ENCODE results near the gene UFD1.
"Not testable (repeated sequence)": the region's sequence is repeated elsewhere in the genome, so short reads cannot be mapped to it uniquely, and the experiment has no call there.

UFD1 gene

DNA sequence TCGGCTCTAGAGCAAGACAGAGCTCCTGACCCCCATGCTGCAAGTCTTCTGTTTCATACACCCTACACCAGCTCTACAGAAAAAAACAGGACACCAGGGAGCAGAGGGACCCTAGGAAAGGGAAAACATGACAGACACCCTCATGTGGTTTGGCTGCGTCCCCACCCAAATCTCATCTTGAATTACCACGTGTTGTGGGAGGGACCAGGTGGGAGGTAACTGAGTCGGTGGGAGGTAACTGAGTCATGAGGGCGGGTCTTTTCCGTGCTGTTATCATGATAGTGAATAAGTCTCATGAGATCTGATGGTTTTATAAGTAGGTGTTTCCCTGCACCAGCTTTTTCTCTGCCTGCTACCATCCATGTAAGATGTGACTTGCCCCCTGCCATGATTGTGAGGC is 24.8 kb downstream of the UFD1 start:
- H3K4me3 ChIP-seq (ENCODE audit: low read depth in 1 of 2, low read length in 2 of 2): no peak overlapping the region
- H3K27me3 ChIP-seq (ENCODE audit: low read depth, low read length): no peaks in the 10 kb centered on the region
- peaks cover 60 to 70% of the 10 kb centered on the region in 2 donors for H3K36me3 ChIP-seq (ENCODE audit: control insufficient read depth in 1 of 2, insufficient read depth in 2 of 2, low read length in 2 of 2)
- no peaks in the 10 kb centered on the region for H3K9me3 ChIP-seq (ENCODE audit: control insufficient read depth in 1 of 2, low read length in 2 of 2)
- no peaks in the 10 kb centered on the region for H3K4me1 ChIP-seq (ENCODE audit: control insufficient read depth in 1 of 2, insufficient read depth in 2 of 2, low read length in 2 of 2)
- no peak overlapping the region for H3K27ac ChIP-seq (ENCODE audit: low read length)

DNA sequence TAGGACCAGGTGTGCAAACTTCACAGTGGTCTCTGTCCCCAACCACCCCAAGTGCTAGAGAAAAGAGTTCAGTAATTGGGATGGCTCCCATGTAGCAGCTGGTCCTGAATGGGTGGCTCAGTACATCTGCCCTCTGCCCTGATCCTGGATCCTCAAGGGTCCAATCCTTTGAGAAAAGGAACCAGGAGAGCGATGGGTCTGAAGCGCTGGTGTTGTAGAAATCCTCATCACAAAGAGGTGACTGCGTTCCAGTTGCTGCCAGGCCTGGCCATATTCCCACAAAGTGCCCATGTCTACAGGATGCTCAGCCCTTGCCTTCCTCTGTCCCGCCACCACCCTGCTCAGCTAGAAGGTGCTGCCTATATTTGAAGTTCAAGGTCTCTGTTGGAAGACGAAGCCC is 25.3 kb downstream of the UFD1 start:
- no peaks in the 10 kb centered on the region for H3K4me1 ChIP-seq (ENCODE audit: control insufficient read depth in 1 of 2, insufficient read depth in 2 of 2, low read length in 2 of 2)
- H3K27ac ChIP-seq (ENCODE audit: low read length): no peak overlapping the region
- H3K9me3 ChIP-seq (ENCODE audit: control insufficient read depth in 1 of 2, low read length in 2 of 2): no peaks in the 10 kb centered on the region
- H3K27me3 ChIP-seq (ENCODE audit: low read depth, low read length): no peaks in the 10 kb centered on the region
- H3K4me3 ChIP-seq (ENCODE audit: low read depth in 1 of 2, low read length in 2 of 2): no peak overlapping the region
- H3K36me3 ChIP-seq (ENCODE audit: control insufficient read depth in 1 of 2, insufficient read depth in 2 of 2, low read length in 2 of 2): peaks cover 60 to 70% of the 10 kb centered on the region in 2 donors

DNA sequence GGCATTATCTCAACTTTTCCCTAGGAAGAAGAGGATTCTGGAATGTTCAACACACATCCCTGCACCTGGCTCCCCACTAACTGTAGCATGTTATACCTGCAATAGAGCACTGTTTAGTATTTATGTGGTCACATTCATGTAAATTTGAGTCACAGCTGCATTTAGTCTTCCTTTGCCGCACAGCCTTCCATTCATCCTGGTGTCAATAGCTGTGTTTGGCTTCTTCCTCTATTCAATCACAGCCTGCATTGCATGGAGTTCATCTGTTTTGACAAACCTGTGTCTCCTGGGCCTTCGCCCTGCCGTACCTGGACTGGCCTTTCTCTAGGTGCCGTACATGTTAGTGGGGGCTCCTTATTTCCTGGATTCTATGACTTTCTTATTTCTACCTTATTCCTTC is 27.4 kb downstream of the UFD1 start:
- Histone ChIP-seq H3K27ac (ENCODE audit: low read length) (no peak overlapping the region), H3K36me3 (ENCODE audit: control insufficient read depth in 1 of 2, insufficient read depth in 2 of 2, low read length in 2 of 2) (peaks cover 48 to 54% of the 10 kb centered on the region in 2 donors), H3K4me1 (ENCODE audit: control insufficient read depth in 1 of 2, insufficient read depth in 2 of 2, low read length in 2 of 2) (peaks cover 5 to 11% of the 10 kb centered on the region in 2 donors), H3K4me3 (ENCODE audit: low read depth in 1 of 2, low read length in 2 of 2) (no peak overlapping the region), H3K9me3 (ENCODE audit: control insufficient read depth in 1 of 2, low read length in 2 of 2) (no peaks in the 10 kb centered on the region), H3K27me3 (ENCODE audit: low read depth, low read length) (no peaks in the 10 kb centered on the region)

DNA sequence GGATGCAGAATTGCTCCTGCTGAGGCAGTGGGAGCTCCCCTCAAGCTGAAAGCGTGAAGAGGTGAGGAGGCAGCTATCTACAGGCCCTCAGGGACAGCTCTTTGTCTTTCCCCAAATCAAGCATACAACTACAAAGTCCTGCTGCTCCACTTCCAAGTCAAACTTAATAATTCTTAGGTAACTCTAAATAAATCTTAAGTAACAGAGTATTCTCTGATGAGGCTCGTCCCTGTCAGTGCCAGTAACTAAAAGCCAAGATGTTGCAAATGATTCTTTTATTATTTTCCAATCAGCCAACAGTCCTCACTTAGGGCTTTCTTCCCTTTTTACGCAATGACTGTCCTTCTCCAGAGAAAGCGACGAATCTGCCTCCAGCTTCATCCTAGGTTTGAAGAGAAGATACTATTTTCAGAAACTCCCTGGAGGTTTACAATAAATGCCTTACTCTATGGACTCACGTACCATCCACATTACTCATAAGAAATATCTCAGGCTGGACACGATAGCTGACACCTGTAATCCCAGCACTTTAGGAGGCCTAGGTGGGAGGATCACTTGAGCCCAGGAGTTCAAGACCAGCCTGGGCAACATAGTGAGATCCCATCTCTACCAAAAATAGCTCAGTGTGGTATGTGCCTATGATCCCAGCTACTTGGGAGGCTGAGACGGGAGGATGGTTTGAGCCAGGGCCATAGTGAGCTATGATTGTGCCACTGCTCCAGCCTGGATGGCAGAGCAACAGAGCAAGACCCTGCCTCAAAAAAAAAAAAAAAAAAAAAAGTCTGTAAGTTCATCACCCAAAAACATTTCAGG is 28.4 kb downstream of the UFD1 start:
- Histone ChIP-seq H3K27me3 (ENCODE audit: low read depth, low read length) (no peaks in the 10 kb centered on the region), H3K4me3 (ENCODE audit: low read depth in 1 of 2, low read length in 2 of 2) (no peak overlapping the region), H3K4me1 (ENCODE audit: control insufficient read depth in 1 of 2, insufficient read depth in 2 of 2, low read length in 2 of 2) (peaks cover 10 to 21% of the 10 kb centered on the region in 2 donors), H3K36me3 (ENCODE audit: control insufficient read depth in 1 of 2, insufficient read depth in 2 of 2, low read length in 2 of 2) (peaks cover 38 to 44% of the 10 kb centered on the region in 2 donors), H3K9me3 (ENCODE audit: control insufficient read depth in 1 of 2, low read length in 2 of 2) (no peaks in the 10 kb centered on the region), H3K27ac (ENCODE audit: low read length) (no peak overlapping the region)

DNA sequence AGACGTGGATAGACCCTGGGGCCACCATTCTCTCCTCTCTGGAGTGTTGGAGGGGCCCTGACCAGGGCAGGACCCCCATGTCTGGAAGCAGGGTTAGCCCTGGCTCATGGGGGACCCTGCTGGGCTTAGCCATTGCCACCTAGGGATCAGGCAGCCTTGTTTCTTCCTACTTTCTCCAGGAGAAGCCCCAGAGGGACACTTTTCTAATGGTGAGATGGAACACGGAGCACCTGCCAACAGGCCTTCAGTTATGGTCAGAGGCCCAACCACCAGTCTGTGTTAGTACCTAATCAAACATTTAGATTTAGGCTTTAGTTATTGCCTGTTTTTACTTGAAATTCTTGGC is 29.6 kb downstream of the UFD1 start:
- H3K4me3 ChIP-seq (ENCODE audit: low read depth in 1 of 2, low read length in 2 of 2): no peak overlapping the region
- peaks cover 10 to 22% of the 10 kb centered on the region in 2 donors for H3K4me1 ChIP-seq (ENCODE audit: control insufficient read depth in 1 of 2, insufficient read depth in 2 of 2, low read length in 2 of 2)
- H3K36me3 ChIP-seq (ENCODE audit: control insufficient read depth in 1 of 2, insufficient read depth in 2 of 2, low read length in 2 of 2): peaks cover 31 to 33% of the 10 kb centered on the region in 2 donors
- H3K27me3 ChIP-seq (ENCODE audit: low read depth, low read length): no peaks in the 10 kb centered on the region
- H3K27ac ChIP-seq (ENCODE audit: low read length): no peak overlapping the region
- H3K9me3 ChIP-seq (ENCODE audit: control insufficient read depth in 1 of 2, low read length in 2 of 2): no peaks in the 10 kb centered on the region

DNA sequence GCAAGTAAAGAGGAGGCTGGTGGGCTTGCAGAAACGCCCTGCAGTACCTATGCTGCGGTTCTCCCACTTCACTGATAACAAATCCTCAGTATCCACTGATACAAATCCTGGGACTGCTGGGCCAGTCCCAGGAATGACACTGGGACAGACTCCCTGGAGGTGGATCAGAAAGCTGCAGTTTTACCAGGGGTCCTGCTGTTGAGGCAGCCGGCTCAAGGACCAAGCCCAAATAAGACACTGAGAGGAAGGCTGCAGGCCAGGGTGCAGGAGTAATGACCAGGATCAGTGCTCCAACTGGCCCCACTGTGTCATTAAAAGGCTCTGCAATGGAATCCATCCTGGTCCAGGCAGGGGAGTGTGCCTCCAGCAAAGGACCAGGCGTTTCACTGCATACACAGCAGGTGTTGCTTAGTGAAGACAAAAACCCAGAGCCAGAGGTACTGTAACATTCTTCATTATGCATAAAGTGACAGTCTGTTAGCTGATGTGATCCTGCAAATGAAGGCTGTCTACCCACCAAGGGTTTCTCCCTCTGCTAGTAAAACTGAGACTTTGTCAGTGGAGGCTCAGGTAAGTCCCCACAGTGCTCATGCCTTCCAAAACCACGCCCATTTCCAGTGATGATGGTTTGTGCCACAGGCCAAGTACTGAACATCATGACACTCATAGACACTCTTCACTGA is 30.1 kb downstream of the UFD1 start:
- no peak overlapping the region for H3K4me3 ChIP-seq (ENCODE audit: low read depth in 1 of 2, low read length in 2 of 2)
- H3K36me3 ChIP-seq (ENCODE audit: control insufficient read depth in 1 of 2, insufficient read depth in 2 of 2, low read length in 2 of 2): peaks cover 29 to 31% of the 10 kb centered on the region in 2 donors
- no peaks in the 10 kb centered on the region for H3K9me3 ChIP-seq (ENCODE audit: control insufficient read depth in 1 of 2, low read length in 2 of 2)
- no peak overlapping the region for H3K27ac ChIP-seq (ENCODE audit: low read length)
- H3K4me1 ChIP-seq (ENCODE audit: control insufficient read depth in 1 of 2, insufficient read depth in 2 of 2, low read length in 2 of 2): peaks cover 10 to 22% of the 10 kb centered on the region in 2 donors
- H3K27me3 ChIP-seq (ENCODE audit: low read depth, low read length): no peaks in the 10 kb centered on the region

DNA sequence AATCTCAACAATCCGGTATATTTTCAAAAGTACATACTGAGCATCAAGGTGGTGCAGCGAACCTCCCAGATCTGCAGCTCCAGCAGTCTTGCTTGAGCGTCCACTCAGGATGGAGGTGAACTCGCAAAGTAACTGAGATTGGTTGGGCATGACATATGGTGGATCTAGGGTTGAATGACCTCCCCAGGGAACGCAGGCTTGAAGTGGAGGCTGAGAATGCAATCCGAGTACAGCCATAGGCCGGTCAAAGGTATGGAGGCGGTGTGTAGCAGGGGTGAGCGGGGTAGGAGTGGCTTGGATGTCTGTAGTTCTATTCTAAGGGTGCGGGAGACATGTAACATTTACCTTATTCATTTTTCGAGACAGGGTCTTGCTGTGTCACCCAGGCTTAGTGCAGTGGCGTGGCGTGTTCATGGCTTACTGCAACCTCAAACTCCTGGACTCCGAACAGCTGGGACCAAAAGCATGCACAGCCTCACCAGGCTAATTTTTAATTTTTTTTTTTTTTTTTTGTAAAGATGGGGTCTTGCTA is 30.9 kb downstream of the UFD1 start:
- Histone ChIP-seq H3K4me3 (ENCODE audit: low read depth in 1 of 2, low read length in 2 of 2) (peak overlapping the region; percentile 71 to 86), H3K27ac (ENCODE audit: low read length) (peak overlapping the region; percentile 47), H3K27me3 (ENCODE audit: low read depth, low read length) (no peaks in the 10 kb centered on the region), H3K36me3 (ENCODE audit: control insufficient read depth in 1 of 2, insufficient read depth in 2 of 2, low read length in 2 of 2) (peaks cover 28 to 31% of the 10 kb centered on the region in 2 donors), H3K4me1 (ENCODE audit: control insufficient read depth in 1 of 2, insufficient read depth in 2 of 2, low read length in 2 of 2) (peaks cover 10 to 22% of the 10 kb centered on the region in 2 donors), H3K9me3 (ENCODE audit: control insufficient read depth in 1 of 2, low read length in 2 of 2) (no peaks in the 10 kb centered on the region)

DNA sequence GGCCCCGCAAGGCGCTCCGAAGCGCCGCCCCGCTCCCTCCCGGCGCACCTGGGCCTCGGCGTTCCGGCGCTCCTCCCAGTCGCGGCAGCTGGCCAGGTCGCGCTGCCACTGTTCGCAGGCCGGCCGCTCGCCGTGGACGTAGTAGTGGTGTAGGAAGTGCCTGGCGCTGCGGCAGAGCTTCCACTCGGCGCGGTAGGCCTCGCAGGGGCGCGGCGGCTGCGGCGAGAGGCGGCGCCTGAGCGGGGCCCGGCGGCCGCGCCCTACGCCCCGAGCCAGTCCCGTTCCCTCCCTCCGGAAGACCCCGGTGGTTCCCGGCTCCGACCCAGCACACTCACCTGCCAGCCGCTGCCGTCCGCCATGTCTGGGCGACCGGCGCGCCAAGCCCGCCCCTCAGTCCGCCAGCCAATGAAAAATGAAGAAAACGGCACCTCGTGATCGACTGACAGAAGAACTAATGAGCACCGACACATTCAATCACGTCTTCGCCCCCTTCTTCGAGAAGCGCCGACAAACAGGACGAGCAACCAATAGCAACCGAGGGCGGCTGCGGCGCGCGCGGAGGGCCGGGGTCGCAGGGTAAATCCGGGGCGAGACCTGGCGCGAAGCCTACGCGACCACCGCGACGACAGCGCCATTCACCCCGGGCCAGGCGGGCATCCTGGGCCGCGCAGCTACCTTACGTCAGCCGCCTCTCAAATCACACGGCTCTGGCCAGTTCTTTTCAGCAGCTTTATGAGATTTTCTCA is 31.5 kb downstream of the UFD1 start, which contains the start of gene C22orf39:
Gene C22orf39, minus strand, starts transcription at position 382 of the 746 bp plus-strand sequence. Its CDS starts 23 bp downstream, at position 359.
- H3K4me1 ChIP-seq (ENCODE audit: control insufficient read depth in 1 of 2, insufficient read depth in 2 of 2, low read length in 2 of 2): peaks cover 10 to 22% of the 10 kb centered on the region in 2 donors
- no peaks in the 10 kb centered on the region for H3K9me3 ChIP-seq (ENCODE audit: control insufficient read depth in 1 of 2, low read length in 2 of 2)
- H3K27me3 ChIP-seq (ENCODE audit: low read depth, low read length): no peaks in the 10 kb centered on the region
- peak within 1 kb of the TSS; percentile 47 for H3K27ac ChIP-seq (ENCODE audit: low read length)
- peaks cover 22 to 27% of the 10 kb centered on the region in 2 donors for H3K36me3 ChIP-seq (ENCODE audit: control insufficient read depth in 1 of 2, insufficient read depth in 2 of 2, low read length in 2 of 2)
- peak within 1 kb of the TSS; percentile 71 to 86 for H3K4me3 ChIP-seq (ENCODE audit: low read depth in 1 of 2, low read length in 2 of 2)

DNA sequence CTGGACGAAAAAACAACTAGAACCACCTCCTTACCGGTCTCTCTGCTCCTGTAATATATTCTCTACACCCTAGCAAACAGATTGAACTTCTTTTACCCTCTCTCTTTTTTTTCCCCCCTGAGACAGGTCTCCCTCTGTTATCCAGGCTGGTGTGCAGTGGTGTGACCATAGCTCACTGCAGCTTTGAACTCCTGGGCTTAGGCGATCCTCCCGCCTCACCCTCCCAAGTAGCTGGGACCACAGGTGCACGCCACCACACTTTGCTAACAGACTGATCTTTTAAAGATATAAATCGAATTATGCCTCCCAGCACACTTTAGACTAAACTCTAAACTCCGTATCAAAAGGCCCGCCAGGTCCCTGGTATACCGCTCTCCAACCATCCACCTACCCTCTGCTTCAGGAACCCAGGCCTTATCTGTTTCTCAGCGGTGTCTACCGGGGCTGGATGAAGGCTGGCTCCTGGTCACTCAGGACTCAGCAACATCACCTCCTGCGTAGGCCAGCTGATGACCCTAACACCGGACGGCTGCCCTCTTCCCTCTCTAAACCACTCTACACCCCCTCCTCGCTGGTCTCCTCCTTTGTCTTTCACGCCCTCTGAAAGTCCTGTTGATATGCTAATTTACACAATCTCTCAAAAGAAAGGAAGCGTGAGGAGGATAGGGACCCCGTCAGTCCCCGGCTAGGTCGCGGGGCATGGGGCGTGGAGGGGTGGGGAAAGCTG is 32.2 kb downstream of the UFD1 start:
- Histone ChIP-seq H3K27me3 (ENCODE audit: low read depth, low read length) (no peaks in the 10 kb centered on the region), H3K4me3 (ENCODE audit: low read depth in 1 of 2, low read length in 2 of 2) (peak overlapping the region; percentile 71 to 86), H3K27ac (ENCODE audit: low read length) (peak overlapping the region; percentile 47), H3K4me1 (ENCODE audit: control insufficient read depth in 1 of 2, insufficient read depth in 2 of 2, low read length in 2 of 2) (peaks cover 10 to 22% of the 10 kb centered on the region in 2 donors), H3K9me3 (ENCODE audit: control insufficient read depth in 1 of 2, low read length in 2 of 2) (no peaks in the 10 kb centered on the region), H3K36me3 (ENCODE audit: control insufficient read depth in 1 of 2, insufficient read depth in 2 of 2, low read length in 2 of 2) (peaks cover 19 to 20% of the 10 kb centered on the region in 2 donors)

DNA sequence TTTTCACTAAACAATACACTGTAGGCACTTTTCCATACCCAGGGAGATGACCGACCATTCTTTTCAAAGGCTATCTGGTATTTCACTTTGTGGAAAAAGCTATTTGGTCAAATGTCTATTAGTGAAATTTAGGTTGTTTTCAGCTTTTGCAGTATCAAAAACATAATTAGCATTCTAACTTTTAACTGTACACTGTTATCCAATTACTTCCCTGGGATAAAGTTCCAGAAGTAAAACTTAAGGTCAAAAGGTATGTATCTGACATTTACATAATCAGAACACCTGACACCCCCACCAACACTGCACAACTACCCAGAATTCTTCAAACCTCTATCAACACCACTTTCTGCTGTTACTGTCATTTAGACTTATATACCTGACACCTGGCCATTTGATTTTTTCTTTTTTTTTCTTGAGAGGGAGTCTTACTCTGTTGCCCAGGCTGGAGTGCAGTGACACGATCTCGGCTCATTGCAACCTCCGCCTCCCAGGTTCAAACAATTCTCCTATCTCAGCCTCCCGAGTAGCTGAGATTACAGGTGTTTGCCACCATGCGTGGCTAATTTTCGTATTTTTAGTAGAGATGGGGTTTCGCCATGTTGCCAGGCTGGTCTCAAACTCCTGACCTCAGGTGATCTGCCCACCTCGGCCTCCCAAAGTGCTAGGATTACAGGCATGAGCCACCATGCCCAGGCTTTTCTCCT is 33.6 kb downstream of the UFD1 start:
- H3K9me3 ChIP-seq (ENCODE audit: control insufficient read depth in 1 of 2, low read length in 2 of 2); H3K27ac ChIP-seq (ENCODE audit: low read length); H3K27me3 ChIP-seq (ENCODE audit: low read depth, low read length); H3K4me3 ChIP-seq (ENCODE audit: low read depth in 1 of 2, low read length in 2 of 2): not testable (repeated sequence)
- H3K4me1 ChIP-seq (ENCODE audit: control insufficient read depth in 1 of 2, insufficient read depth in 2 of 2, low read length in 2 of 2): peaks cover 10 to 22% of the 10 kb centered on the region in 2 donors
- peaks cover 12 to 18% of the 10 kb centered on the region in 2 donors for H3K36me3 ChIP-seq (ENCODE audit: control insufficient read depth in 1 of 2, insufficient read depth in 2 of 2, low read length in 2 of 2)

Measured in muscle layer of duodenum (tissue), 2 donors.